Gastroesophageal sphincter (tissue), 4 donors: Measurements from ENCODE around the gene CNN3. TPM values are rescaled to one million over a fixed set of nuclear protein-coding genes. Genes with fewer than 3 reads are reported as not detected.
A peak's percentile ranks its signal among the peaks of the same experiment; 100 is the strongest.

ENCODE experiments used
- ATAC-seq: fragments of 150-250 bp; one replicate; pipeline ENCODE4 v1.9.1; 2016; ENCODE audit warnings: mild to moderate bottlenecking, moderate library complexity
- H3K27ac ChIP-seq, 4 donors: fragments of 200-600 bp; sonication (generic) in 3 of 4; 1 replicate in 3 of 4; 2 replicates in 1 of 4; pipeline ENCODE4 v1.5.1; 2016 to 2019
- H3K27me3 ChIP-seq: fragments of 200-600 bp; sonication (generic); one replicate; pipeline ENCODE4 v1.5.1; 2019
- H3K36me3 ChIP-seq, 2 donors: fragments of 200-600 bp; sonication (generic); one replicate each; pipeline ENCODE4 v1.5.1; 2019; ENCODE audit warnings: control low read depth in 1 of 2
- H3K4me1 ChIP-seq, 3 donors: fragments of 200-600 bp; sonication (generic); 1 replicate in 2 of 3; 2 replicates in 1 of 3; pipeline ENCODE4 v1.5.1; 2016 to 2019; ENCODE audit warnings: control low read depth in 2 of 3
- H3K4me3 ChIP-seq, 2 donors: fragments of 200-600 bp; sonication (generic); one replicate each; pipeline ENCODE4 v1.5.1; 2019; ENCODE audit warnings: mild to moderate bottlenecking in 1 of 2, moderate library complexity in 1 of 2
- H3K9me3 ChIP-seq, 3 donors: fragments of 200-600 bp; sonication (generic); one replicate each; pipeline ENCODE4 v1.5.1; 2017 to 2019; ENCODE audit warnings: control low read depth in 2 of 3
- CTCF ChIP-seq, 4 experiments: fragments of 200-600 bp in 2 of 4; fragments of 450-650 bp in 2 of 4; sonication (generic) in 1 of 4; IDR thresholded peaks; one replicate each; pipeline ENCODE4 v1.5.1; 2017 to 2019; ENCODE audit warnings: antibody characterized with exemption in 4 of 4, mild to moderate bottlenecking in 2 of 4, moderate library complexity in 2 of 4
- EP300 ChIP-seq: sonication (generic); formaldehyde crosslinking; IDR thresholded peaks from one replicate; pipeline ENCODE4 v1.6.1; 2017; ENCODE audit warnings: antibody characterized with exemption, mild to moderate bottlenecking
- POLR2A ChIP-seq, 2 donors: fragments of 450-650 bp; IDR thresholded peaks; one replicate each; pipeline ENCODE4 v1.6.1; 2017; ENCODE audit warnings: antibody characterized with exemption in 2 of 2, mild to moderate bottlenecking in 2 of 2, moderate library complexity in 1 of 2
- POLR2AphosphoS5 ChIP-seq: sonication (generic); formaldehyde crosslinking; IDR thresholded peaks from one replicate; pipeline ENCODE4 v1.6.1; 2017; ENCODE audit warnings: antibody characterized with exemption
- WGBS, 2 donors: methylation state at CpG; one replicate each; pipeline ENCODE4 v1.1.5; 2018; ENCODE audit warnings: low coverage in 1 of 2; 5-methylcytosine and 5-hydroxymethylcytosine counted together
- total RNA-seq, 4 donors: library from RNA; depleted of rRNA; stranded (reverse); fragments of >200 nt; gene quantifications; one replicate each; pipeline ENCODE4 v1.1.0, GENCODE V29; 2016

Gene CNN3
- total RNA-seq, 4 donors from 2014 or later, result 145 to 292 (median 217) TPM

- WGBS, 2 donors, result 41% methylated on average over 9 of the region's 9 CpGs; no CpG with 5 or more reads in 1 of the 2 donors
Measured at GRCh38 chr1:94864821-94865220, 62.1 kb downstream of the CNN3 start.

GRCh38 chr1:94863919-94864318 lies 63.0 kb downstream of the CNN3 start:
- 3 to 21% methylated on average over 3 to 4 of the region's 4 CpGs for WGBS, 2 donors
- peak overlapping the region; percentile 88 to 96 (median 90) for H3K27ac ChIP-seq
- H3K36me3 ChIP-seq, result no peaks in the 10 kb centered on the region
- H3K4me1 ChIP-seq, result peaks cover 34 to 82% (median 40%) of the 10 kb centered on the region in 3 donors
- no peaks in the 10 kb centered on the region for H3K9me3 ChIP-seq
- no peaks in the 10 kb centered on the region for H3K27me3 ChIP-seq
- TF ChIP-seq POLR2A (IDR thresholded peaks at IDR 0.05), result no peak
- TF ChIP-seq CTCF (IDR thresholded peaks at IDR 0.05), result no peak
- TF ChIP-seq POLR2AphosphoS5, result peak; percentile 100
- TF ChIP-seq EP300, result peak; percentile 53
- H3K4me3 ChIP-seq, result peak overlapping the region in 1 of 2 donors; percentile 26
- peak; percentile 88 for ATAC-seq

More at GRCh38 chr1:94864821-94865220, 62.1 kb downstream of the CNN3 start:
- TF ChIP-seq EP300 (no peak), CTCF (IDR thresholded peaks at IDR 0.05) (no peak), POLR2AphosphoS5 (peak; percentile 37), POLR2A (IDR thresholded peaks at IDR 0.05) (no peak)
- H3K9me3 ChIP-seq, result no peaks in the 10 kb centered on the region
- peaks cover 34 to 73% (median 40%) of the 10 kb centered on the region in 3 donors for H3K4me1 ChIP-seq
- H3K4me3 ChIP-seq, result peak overlapping the region in 1 of 2 donors; percentile 26
- ATAC-seq, result no peak
- no peaks in the 10 kb centered on the region for H3K36me3 ChIP-seq
- no peaks in the 10 kb centered on the region for H3K27me3 ChIP-seq
- peak overlapping the region; percentile 88 to 96 (median 90) for H3K27ac ChIP-seq

- Histone ChIP-seq H3K36me3 (no peaks in the 10 kb centered on the region), H3K27ac (peak overlapping the region; percentile 88 to 96 (median 90)), H3K4me3 (no peak overlapping the region), H3K4me1 (peaks cover 34 to 85% (median 40%) of the 10 kb centered on the region in 3 donors), H3K9me3 (no peaks in the 10 kb centered on the region), H3K27me3 (no peaks in the 10 kb centered on the region)
- WGBS, 2 donors, result 0% methylated on average over 2 of the region's 2 CpGs
- ATAC-seq, result peak; percentile 71
- TF ChIP-seq POLR2AphosphoS5 (peak; percentile 76), EP300 (no peak)
Measured at GRCh38 chr1:94863297-94863911, 63.5 kb downstream of the CNN3 start.

- no peak for ATAC-seq
- Histone ChIP-seq H3K27ac (peak overlapping the region; percentile 88 to 96 (median 90)), H3K4me3 (no peak overlapping the region), H3K36me3 (no peaks in the 10 kb centered on the region), H3K9me3 (no peaks in the 10 kb centered on the region), H3K27me3 (no peaks in the 10 kb centered on the region), H3K4me1 (peaks cover 34 to 90% (median 40%) of the 10 kb centered on the region in 3 donors)
- TF ChIP-seq POLR2A (IDR thresholded peaks at IDR 0.05) (no peak), POLR2AphosphoS5 (no peak), EP300 (no peak), CTCF (IDR thresholded peaks at IDR 0.05) (no peak)
- WGBS, 2 donors, result 88 to 100% methylated on average over 2 of the region's 2 CpGs
Measured at GRCh38 chr1:94862718-94863117, 64.2 kb downstream of the CNN3 start.

GRCh38 chr1:94859174-94859573 lies 67.7 kb downstream of the CNN3 start:
- TF ChIP-seq CTCF (IDR thresholded peaks at IDR 0.05) (no peak), POLR2AphosphoS5 (no peak), EP300 (no peak), POLR2A (IDR thresholded peaks at IDR 0.05) (no peak)
- peaks cover 22 to 76% (median 22%) of the 10 kb centered on the region in 3 donors for H3K4me1 ChIP-seq
- no peak overlapping the region for H3K4me3 ChIP-seq
- peak overlapping the region in 1 of 4 donors; percentile 90 for H3K27ac ChIP-seq
- no peaks in the 10 kb centered on the region for H3K9me3 ChIP-seq
- no peak for ATAC-seq
- no peaks in the 10 kb centered on the region for H3K27me3 ChIP-seq
- 55 to 57% methylated on average over 1 to 2 of the region's 2 CpGs for WGBS, 2 donors
- no peaks in the 10 kb centered on the region for H3K36me3 ChIP-seq
